Bronchial epithelial cell (primary cell): Measurements from ENCODE around the gene TFCP2. TPM values are rescaled to one million over a fixed set of nuclear protein-coding genes. Genes with fewer than 3 reads are reported as not detected.

Experiments used
- DNase-seq: peaks from one replicate; pipeline ENCODE4 v3.0.0-alpha.2; 2010; ENCODE audit warnings: low read depth
- FAIRE-seq: peaks from 2 replicates; lab custom pipeline; 2011; peaks lifted over from hg19 to GRCh38; lab: Jason Lieb, UNC
- H3K27me3 ChIP-seq: 2 replicates; pipeline ENCODE4 v1.5.1; 2011; ENCODE audit warnings: low read length; ENCODE audit not compliant: control insufficient read depth, insufficient read depth
- H3K36me3 ChIP-seq: 2 replicates; pipeline ENCODE4 v1.5.1; 2011; ENCODE audit warnings: low read length; ENCODE audit not compliant: control insufficient read depth, insufficient read depth
- H3K4me3 ChIP-seq: 2 replicates; pipeline ENCODE4 v1.5.1; 2011; ENCODE audit warnings: mild to moderate bottlenecking, low read depth, low read length, control low read depth
- CTCF ChIP-seq: IDR thresholded peaks from 2 replicates; pipeline ENCODE4 v1.5.1; 2011; ENCODE audit warnings: mild to moderate bottlenecking, moderate library complexity, low read length, control low read depth, inconsistent platforms; ENCODE audit not compliant: insufficient read depth, severe bottlenecking
- total RNA-seq: library from RNA; depleted of rRNA; stranded (reverse); fragments of >200 nt; gene quantifications from 2 replicates; pipeline ENCODE4 v1.2.1, GENCODE V29; 2014

Gene TFCP2
- total RNA-seq, 1 donor from 2014 or later, result 7.1 TPM

- H3K36me3 ChIP-seq, result no peaks in the 10 kb centered on the region
- FAIRE-seq, result no peak
- TF ChIP-seq CTCF, result no peak
- DNase-seq, result no peak
- H3K4me3 ChIP-seq, result no peak overlapping the region
- H3K27me3 ChIP-seq, result no peaks in the 10 kb centered on the region
These were observed 19.3 kb upstream of the TFCP2 start for GRCh38 chr12:51192284-51192671.

GRCh38 chr12:51191516-51192283, 18.8 kb upstream of the TFCP2 start:
- H3K27me3 ChIP-seq, result no peaks in the 10 kb centered on the region
- FAIRE-seq (no peak), DNase-seq (no peak)
- no peak overlapping the region for H3K4me3 ChIP-seq
- H3K36me3 ChIP-seq, result no peaks in the 10 kb centered on the region
- no peak for TF ChIP-seq CTCF

GRCh38 chr12:51190820-51191219, 17.9 kb upstream of the TFCP2 start:
- no peak for FAIRE-seq
- no peak for DNase-seq
- H3K27me3 ChIP-seq, result no peaks in the 10 kb centered on the region
- TF ChIP-seq CTCF, result no peak
- no peaks in the 10 kb centered on the region for H3K36me3 ChIP-seq
- no peak overlapping the region for H3K4me3 ChIP-seq

GRCh38 chr12:51189790-51190355, 16.9 kb upstream of the TFCP2 start:
- H3K4me3 ChIP-seq, result no peak overlapping the region
- no peak for TF ChIP-seq CTCF
- H3K36me3 ChIP-seq, result no peaks in the 10 kb centered on the region
- FAIRE-seq, result no peak
- H3K27me3 ChIP-seq, result no peaks in the 10 kb centered on the region
- no peak for DNase-seq

- FAIRE-seq, result no peak
- H3K4me3 ChIP-seq, result no peak overlapping the region
- no peak for DNase-seq
- no peaks in the 10 kb centered on the region for H3K36me3 ChIP-seq
- H3K27me3 ChIP-seq, result no peaks in the 10 kb centered on the region
- no peak for TF ChIP-seq CTCF
These were observed 15.6 kb upstream of the TFCP2 start for GRCh38 chr12:51188359-51189051.
